ENCODE measurements around the gene FGF14.

Gene FGF14

DNA sequence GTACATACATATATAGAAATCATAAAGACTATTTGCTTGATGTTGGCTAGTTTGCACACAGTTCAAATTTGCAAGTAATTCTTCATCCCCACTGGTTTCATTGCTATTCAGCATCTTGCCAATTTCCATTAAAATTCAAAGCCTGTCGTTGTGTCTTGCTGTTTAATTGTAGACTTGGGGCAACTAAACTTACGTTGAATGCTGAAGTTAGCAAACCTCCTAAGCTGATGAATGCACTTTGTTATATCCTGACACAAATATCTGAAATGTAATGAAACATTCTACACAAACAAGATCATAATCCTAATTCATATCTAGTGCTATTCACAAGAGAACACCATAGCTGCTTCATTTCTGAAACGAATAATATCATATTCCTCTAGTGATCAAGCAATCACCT is 568.2 kb downstream of the FGF14 start:
- DNase-seq = no peak

- DNase-seq = no peak
Measured at GRCh38 chr13:101830035-101830434, 571.8 kb downstream of the FGF14 start.

- peak; percentile 66 for DNase-seq
Measured at GRCh38 chr13:101829484-101829883, 572.4 kb downstream of the FGF14 start.

DNA sequence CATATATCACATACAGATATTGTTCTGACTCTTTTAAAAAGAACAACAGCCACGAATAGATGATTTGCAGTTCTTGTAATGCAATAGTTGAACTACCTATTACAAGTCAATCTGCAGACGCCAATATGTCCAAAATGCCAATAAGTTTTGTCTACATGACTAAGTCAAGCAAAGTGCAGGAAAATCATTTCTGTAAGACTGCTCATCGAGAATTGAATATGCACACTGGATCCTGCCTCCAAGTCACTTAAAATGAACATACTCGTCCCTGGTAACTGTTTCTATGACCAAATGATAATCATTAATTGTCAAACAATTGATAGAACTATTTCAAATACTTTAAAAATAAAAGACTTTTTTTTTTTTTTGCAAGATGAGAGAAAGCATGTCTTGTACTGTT is 573.7 kb downstream of the FGF14 start:
- DNase-seq = no peak

- no peak for DNase-seq
Measured at GRCh38 chr13:101817898-101818297, 584.0 kb downstream of the FGF14 start.

DNA sequence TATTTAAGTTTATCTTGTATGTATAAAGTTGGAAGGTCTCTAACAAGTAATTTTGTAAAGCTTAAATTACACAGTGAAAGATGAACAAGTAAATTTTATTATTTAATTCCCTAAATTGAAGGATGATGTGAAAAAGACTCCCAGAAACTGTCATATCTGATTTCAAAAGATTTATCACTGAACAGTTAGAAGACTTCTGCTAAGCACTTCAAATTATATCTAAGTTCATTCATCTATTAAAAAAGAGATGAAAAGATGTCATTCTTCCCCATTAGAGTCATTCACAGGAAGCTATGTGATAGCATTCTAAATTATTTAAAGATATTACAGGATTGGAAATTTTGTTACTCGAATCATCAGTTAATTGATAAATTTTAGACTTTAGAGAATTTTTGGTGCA is 590.0 kb downstream of the FGF14 start:
- DNase-seq = no peak

DNA sequence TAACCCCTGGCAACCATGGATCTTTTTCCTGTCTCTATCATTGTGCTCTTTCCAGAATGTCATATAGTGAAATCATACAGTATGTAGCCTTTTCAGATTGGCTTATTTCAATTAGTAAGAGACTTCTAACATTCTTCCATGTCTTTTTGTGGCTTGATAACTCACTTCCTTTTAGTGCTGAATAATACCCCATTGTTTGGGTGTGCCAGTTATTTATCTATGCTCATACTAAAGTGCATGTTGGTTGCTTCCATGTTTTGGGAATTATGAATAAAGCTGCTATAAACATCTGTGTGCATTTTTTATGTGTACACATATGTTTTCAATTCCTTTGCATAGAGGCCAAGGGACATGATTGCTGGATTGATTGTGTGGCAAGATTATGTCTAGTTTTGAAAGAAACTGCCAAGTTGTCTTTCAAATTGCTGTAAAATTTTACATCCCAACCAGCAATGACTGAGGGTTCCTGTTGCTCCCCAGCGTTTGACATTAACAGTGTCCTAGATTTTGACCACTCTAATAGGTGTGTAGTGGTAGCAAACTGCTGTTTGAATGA is 590.5 kb downstream of the FGF14 start:
- DNase-seq = no peak

- no peak for DNase-seq
Measured at GRCh38 chr13:101799196-101799595, 602.7 kb downstream of the FGF14 start.

DNA sequence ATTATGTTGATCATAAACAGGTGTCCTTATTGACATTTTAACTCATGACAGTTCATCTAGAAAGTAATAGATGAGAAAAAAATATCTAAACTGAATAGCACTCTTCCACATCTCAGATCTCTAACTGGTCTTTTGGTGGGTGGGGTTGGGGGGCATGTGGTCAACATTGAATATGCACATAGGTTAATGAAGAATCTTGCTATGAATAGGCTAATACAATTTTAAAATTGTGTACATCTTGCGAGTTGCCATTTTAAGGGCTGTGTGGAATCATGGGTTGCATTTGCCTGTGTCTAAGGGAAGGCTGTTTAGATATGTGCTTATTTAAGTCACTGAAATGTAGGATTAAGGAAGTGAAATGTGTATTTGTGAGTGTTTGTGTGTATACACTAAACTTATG is 603.4 kb downstream of the FGF14 start:
- no peak for DNase-seq

GRCh38 chr13:101795460-101795859 is 606.4 kb downstream of the FGF14 start:
- DNase-seq = no peak

DNA sequence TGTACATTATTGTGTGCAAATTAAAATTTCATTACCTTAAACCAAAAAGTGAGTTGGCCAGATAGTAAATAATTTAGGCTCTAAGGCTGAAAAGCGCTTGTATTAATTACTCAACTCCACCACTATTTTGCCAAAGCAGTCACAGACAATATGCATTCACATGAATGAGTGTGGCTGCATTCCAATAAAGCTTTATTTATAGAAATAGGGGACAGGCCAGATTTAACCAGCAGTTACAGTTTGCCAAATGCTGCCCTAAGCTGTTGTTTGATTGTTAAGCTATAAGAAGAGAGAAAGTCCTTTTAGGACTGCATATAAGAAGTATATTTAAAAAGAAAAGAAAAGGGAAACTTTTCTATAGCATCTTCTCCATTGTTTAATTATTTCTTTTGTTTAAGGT is 606.8 kb downstream of the FGF14 start:
- no peak for DNase-seq

DNA sequence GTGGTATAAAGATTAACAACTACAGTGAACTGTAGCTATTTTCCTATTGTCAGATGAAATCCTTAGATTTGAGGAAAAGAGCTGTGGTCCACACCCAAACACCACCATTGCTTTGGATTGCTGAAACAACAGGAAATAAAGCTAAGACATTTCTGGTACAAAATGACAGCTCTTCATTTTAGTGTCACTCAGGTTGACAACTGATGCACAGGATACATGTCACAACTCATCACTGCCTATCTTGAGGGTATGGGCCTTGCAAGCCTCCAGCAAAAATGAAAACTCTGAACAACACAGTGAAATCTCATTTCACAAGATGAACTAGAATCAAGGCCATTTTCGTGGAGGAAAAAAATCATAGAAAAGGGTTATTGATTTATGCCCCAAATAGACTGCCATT is 609.7 kb downstream of the FGF14 start:
- no peak for DNase-seq

DNA sequence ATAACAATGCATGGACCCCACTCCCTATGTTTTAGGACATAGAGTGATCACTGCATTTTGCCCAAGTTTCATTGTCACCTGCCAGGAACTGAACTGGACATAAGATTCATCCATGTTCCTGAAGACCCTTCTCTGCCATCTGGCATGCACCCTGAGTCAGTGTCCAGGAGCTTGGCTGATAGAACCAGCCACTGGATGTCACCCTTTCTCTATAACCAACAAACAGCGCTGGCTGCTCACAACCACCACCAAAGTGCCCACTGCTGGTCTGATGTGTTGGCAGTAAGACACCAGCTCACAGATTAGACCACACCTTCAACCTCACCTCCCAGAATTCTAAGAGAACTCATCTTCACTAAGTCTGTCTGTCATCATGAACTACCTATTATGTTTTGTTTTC is 616.0 kb downstream of the FGF14 start:
- DNase-seq = peak; percentile 12

GRCh38 chr13:101784313-101784712 is 617.5 kb downstream of the FGF14 start:
- no peak for DNase-seq

GRCh38 chr13:101783554-101783953 is 618.3 kb downstream of the FGF14 start:
- DNase-seq = no peak

- no peak for DNase-seq
Measured at GRCh38 chr13:101780211-101780610, 621.6 kb downstream of the FGF14 start.

DNA sequence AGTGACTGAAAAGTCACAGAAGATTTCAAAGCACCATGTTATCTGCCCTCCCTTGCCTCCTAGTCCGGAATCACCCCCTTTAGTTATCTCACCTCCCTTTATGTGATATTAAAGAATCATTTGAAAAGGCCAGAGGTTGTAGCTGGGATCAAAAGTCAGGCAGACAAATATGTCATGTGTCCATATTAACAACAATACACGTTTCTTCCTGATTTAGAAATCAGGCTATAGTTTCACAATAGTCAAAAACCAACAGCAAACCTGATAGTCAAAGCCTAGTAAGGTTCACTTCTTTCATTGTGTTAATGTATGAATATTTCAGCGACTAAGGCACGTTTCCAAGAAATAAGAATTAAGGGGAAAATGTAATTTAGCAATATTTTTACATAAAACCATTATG is 622.7 kb downstream of the FGF14 start:
- no peak for DNase-seq

GRCh38 chr13:101775267-101775666 is 626.6 kb downstream of the FGF14 start:
- no peak for DNase-seq

DNA sequence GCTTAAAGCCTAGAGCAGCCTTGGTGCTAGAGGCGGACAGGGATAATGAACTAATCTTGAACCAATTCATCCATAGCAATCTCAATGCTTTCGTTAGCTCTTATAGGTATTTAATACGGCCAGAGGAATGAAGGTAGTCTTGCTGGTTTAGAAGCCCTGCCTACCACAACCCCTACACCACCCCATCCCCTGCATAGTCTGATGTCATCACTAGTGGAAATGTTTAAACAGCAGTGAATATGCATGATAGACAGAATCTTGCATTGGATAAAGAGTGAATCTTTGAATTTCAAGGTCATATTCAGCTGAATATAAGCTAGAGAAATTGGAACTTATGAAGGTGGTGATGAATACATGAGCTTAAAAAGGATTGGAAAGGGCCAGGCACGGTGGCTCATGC is 627.5 kb downstream of the FGF14 start:
- DNase-seq = no peak

- DNase-seq = peak; percentile 18
Measured at GRCh38 chr13:101773062-101773461, 628.8 kb downstream of the FGF14 start.

GRCh38 chr13:101767131-101767530 is 634.7 kb downstream of the FGF14 start:
- no peak for DNase-seq

GRCh38 chr13:101763191-101763590 is 638.7 kb downstream of the FGF14 start:
- no peak for DNase-seq

DNA sequence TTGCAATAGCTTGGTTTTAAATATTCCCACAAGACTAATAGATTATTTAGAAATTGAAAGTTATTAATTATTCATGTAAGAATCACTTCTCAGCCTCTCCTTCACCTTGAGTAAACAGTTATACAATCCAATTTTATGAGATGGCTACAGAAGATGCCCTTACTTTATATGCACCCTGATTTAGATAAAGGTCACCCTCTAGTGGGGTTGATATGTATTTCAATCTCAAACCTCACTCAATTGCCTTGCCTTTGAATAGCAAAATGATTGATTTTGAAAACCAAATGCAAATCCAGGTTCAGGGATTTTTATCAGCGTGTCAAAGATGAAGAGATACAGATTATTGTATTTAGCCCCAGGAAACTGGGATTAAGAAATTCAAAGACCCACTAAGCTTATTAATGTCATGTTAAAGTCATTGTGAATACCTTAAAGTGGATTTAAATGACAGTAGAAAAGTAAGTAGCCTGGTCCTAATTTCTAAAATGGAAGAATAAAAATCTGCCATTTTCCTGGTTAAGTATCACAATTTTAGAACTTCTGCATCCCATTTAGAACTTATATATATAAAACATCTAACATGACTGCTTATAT is 644.3 kb downstream of the FGF14 start:
- DNase-seq = peak; percentile 60

DNA sequence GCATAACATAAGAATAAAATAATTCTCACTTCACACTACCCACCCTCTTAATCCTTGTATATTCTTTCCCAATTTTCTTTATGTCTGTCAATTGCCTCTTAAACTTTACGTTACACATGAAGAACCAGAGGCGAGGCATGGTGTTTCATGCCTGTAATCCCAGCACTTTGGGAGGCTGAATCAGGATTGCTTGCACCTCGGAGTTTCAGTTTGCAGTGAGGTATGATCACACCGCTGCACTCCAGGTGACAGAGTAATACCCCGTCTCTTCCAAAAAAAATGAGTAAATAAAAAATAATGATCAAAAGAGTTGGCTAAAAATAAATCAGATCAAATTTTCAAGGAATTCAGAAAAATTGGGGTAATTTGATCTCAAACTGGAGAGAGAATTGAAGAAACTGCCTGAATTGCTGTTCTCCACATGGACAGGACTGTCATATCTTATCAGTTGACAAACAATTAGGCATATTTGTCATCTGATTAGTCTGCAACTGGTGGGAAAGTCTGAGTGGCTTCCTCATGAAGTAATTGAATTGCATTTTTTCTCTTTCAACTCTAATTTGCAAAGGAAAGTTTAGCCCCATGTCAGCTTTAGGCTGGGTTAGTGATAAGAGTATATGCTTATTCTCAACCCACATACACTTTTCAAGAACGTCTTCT is 646.5 kb downstream of the FGF14 start:
- no peak for DNase-seq

- DNase-seq = no peak
Measured at GRCh38 chr13:101752432-101752831, 649.4 kb downstream of the FGF14 start.

Measured in kidney glomerular epithelial cell (primary cell).